ENCODE data around the gene LMX1A.

DNA sequence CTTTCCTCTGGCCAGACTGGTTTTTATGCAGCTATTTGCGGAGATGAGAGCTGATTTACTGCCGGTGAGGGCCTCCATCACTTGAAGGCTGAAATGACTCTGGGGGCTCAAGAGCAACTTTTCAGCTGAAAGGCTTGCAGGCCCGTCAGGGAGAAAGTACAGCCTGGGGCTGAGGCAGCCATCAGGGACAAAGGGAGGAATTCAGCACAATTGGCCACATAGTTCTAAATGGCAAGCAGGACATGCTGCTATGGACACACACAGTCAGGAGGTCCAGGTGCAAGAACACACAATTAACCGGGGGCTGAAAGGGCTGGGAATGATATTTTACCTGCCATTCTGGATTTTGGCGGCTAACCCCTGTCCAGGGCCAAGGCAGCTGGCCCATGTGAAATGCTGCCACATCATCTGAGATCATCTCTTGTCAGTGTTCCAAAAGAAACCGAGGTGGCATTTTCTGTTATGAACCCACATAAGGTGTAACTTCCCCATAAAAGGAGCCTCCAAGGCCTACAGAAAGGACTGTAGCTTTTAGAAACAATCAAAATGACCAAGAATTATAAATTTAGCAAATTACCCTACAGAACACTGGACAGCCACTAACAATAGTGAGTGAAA is 58.2 kb downstream of the LMX1A start:
- TF ChIP-seq POLR2A (IDR thresholded peaks at IDR 0.05) = no peak
- TF ChIP-seq CTCF (IDR thresholded peaks at IDR 0.05) = no peak

Data from adrenal gland (tissue), 5 donors.